ENCODE data around the gene ANK3. TPM values are rescaled to one million over a fixed set of nuclear protein-coding genes. Genes with fewer than 3 reads are reported as not detected.

Gene ANK3
- total RNA-seq, 1 experiment from 2014 or later = 6.7 TPM

DNA sequence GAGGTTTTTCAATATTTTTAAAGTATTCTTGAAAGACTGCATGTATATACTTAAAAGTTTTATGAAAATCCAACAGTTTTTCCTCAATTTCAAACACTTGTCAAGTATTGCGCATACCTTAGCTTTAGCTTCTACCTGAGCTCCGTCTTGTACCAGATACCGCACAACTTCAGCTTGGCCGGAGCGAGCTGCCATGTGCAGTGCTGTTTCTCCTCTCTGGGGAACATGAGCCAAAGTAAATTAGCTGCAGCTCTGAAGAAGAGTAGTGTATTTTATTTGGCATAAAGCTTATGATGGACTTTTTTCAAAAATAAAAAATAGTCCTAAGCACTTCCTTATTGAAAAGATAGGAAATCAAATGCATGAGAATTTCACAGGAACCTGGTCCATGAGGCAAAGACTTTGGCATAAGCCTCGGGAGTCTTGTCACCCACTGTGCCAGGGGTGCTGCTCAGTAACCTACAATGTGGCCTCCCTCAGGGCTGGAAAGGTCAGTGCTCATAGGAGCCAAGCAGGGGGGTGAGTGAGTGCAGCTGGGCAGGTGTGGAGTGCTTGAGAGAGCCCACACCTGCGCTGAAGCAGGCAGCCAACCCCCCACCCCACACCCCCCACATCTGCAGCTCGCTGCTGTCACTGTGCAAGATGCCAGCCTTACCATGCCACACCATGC, 189.5 kb downstream of the ANK3 start:
- BruUV-seq (replicated peaks) = no TSS peak
- H3K4me3 Mint-ChIP-seq (ENCODE audit: unreplicated experiment) = no peak overlapping the region
- POLR2A ChIA-PET = no interaction called here
- H3K27ac Mint-ChIP-seq (ENCODE audit: low read depth, unreplicated experiment) = no peak overlapping the region
- no peak for DNase-seq (ENCODE audit: unreplicated experiment)
- H3K27me3 Mint-ChIP-seq (ENCODE audit: insufficient read depth, unreplicated experiment) = no peaks in the 10 kb centered on the region
- CTCF ChIA-PET = interaction anchor here (0.6 to 1.6 kb wide), 5 partner anchors 8 to 242 kb away, joined by 3 to 8 read pairs (median 6); no protein-coding TSS in a partner anchor
- H3K9me3 Mint-ChIP-seq (ENCODE audit: unreplicated experiment) = no peaks in the 10 kb centered on the region
- intact Hi-C loops (cut with micrococcal nuclease) = no loop called here
- H3K4me1 Mint-ChIP-seq (ENCODE audit: insufficient read depth, unreplicated experiment) = no peaks in the 10 kb centered on the region
- TF ChIP-seq, protein P1, sequence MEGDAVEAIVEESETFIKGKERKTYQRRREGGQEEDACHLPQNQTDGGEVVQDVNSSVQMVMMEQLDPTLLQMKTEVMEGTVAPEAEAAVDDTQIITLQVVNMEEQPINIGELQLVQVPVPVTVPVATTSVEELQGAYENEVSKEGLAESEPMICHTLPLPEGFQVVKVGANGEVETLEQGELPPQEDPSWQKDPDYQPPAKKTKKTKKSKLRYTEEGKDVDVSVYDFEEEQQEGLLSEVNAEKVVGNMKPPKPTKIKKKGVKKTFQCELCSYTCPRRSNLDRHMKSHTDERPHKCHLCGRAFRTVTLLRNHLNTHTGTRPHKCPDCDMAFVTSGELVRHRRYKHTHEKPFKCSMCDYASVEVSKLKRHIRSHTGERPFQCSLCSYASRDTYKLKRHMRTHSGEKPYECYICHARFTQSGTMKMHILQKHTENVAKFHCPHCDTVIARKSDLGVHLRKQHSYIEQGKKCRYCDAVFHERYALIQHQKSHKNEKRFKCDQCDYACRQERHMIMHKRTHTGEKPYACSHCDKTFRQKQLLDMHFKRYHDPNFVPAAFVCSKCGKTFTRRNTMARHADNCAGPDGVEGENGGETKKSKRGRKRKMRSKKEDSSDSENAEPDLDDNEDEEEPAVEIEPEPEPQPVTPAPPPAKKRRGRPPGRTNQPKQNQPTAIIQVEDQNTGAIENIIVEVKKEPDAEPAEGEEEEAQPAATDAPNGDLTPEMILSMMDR (IDR thresholded peaks at IDR 0.05; ENCODE audit: unreplicated experiment) = no peak
- H3K36me3 Mint-ChIP-seq (ENCODE audit: insufficient read depth, unreplicated experiment) = no peaks in the 10 kb centered on the region

DNA sequence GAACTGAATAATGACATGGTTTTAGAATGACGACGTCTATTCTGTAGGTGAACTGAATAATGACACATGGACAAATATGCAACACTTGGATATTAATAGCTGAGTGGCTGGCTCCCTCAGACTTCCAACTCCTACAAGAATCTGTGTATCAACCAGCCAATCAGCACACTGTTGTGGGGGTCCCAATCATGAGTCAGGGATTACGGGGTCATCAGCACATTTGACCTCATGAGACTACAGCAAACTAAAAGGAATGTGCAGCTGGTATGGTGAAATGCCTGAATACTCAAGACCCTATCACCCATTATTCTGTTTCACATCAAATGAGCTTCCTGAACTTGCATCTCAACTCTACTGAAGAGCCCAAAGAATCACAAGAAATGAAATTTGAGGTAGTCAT, 192.5 kb downstream of the ANK3 start:
- Mint-ChIP-seq H3K36me3 (ENCODE audit: insufficient read depth, unreplicated experiment) (no peaks in the 10 kb centered on the region), H3K27me3 (ENCODE audit: insufficient read depth, unreplicated experiment) (no peaks in the 10 kb centered on the region)

DNA sequence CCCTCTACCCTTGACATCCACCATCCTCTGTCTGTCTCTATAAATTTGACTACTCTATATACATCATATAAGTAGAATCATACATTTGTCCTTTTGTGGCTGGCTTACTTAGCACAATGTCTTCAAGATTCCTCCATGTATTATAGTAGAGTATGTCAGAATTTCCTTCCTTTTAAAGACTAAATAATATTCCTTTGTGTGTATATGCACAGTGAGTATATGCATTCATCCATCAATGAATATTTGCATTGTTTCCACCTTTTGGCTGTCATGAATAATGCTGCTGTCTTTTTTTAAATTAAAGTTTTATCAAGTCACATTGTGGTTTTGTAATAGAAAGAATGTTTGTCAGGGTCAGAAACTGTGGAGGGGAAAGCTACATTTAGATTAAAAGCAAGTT, 195.3 kb downstream of the ANK3 start:
- TF ChIP-seq, protein P1 (IDR thresholded peaks at IDR 0.05; ENCODE audit: unreplicated experiment) = no peak
- Mint-ChIP-seq H3K36me3 (ENCODE audit: insufficient read depth, unreplicated experiment) (no peaks in the 10 kb centered on the region), H3K27ac (ENCODE audit: low read depth, unreplicated experiment) (peak overlapping the region; percentile 43), H3K27me3 (ENCODE audit: insufficient read depth, unreplicated experiment) (no peaks in the 10 kb centered on the region), H3K9me3 (ENCODE audit: unreplicated experiment) (peaks cover 8% of the 10 kb centered on the region), H3K4me1 (ENCODE audit: insufficient read depth, unreplicated experiment) (no peaks in the 10 kb centered on the region), H3K4me3 (ENCODE audit: unreplicated experiment) (no peak overlapping the region)
- CTCF ChIA-PET = interaction anchor here (1.0 kb wide), 1 partner anchor 21 kb away, joined by 3 read pairs; no protein-coding TSS in a partner anchor
- POLR2A ChIA-PET = no interaction called here
- intact Hi-C loops (cut with micrococcal nuclease) = no loop called here
- no TSS peak for BruUV-seq (replicated peaks)
- no peak for DNase-seq (ENCODE audit: unreplicated experiment)

More for the DNA sequence above, 192.5 kb downstream of the ANK3 start:
- no peak for DNase-seq (ENCODE audit: unreplicated experiment)
- intact Hi-C loops (cut with micrococcal nuclease) = no loop called here
- no TSS peak for BruUV-seq (replicated peaks)
- ChIA-PET CTCF (interaction anchor here (0.7 to 3.8 kb wide), 7 partner anchors 10 to 1891 kb away, joined by 3 to 16 read pairs (median 5); no protein-coding TSS in a partner anchor), POLR2A (no interaction called here)
- Mint-ChIP-seq H3K9me3 (ENCODE audit: unreplicated experiment) (no peaks in the 10 kb centered on the region), H3K27ac (ENCODE audit: low read depth, unreplicated experiment) (no peak overlapping the region), H3K4me1 (ENCODE audit: insufficient read depth, unreplicated experiment) (no peaks in the 10 kb centered on the region), H3K4me3 (ENCODE audit: unreplicated experiment) (no peak overlapping the region)
- TF ChIP-seq, protein P1 (IDR thresholded peaks at IDR 0.05; ENCODE audit: unreplicated experiment) = no peak

DNA sequence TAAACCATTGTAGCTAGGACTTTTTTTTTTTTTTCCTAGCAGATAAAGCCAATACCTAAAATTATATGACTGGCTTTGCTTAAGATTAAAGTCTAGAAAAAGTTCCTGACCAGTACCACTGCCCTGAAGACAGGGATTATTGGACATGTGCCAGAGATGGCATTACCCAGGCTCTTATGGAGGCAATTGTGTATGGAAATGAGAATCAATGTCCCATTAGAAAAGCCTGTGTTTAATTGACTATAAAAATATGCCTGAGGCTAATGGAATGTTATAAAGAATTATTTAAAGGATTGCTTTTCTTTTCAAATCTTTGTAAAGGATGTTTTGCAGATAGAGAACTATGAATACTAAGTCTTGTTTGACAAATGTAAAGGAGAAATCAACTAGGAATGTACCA, 196.7 kb downstream of the ANK3 start:
- ChIA-PET POLR2A (no interaction called here), CTCF (interaction anchor here (1.3 to 2.1 kb wide), 3 partner anchors 23 to 92 kb away, joined by 4 to 10 read pairs (median 5); no protein-coding TSS in a partner anchor)
- no peak overlapping the region for H3K4me3 Mint-ChIP-seq (ENCODE audit: unreplicated experiment)
- intact Hi-C loops (cut with micrococcal nuclease) = no loop called here
- no peak for DNase-seq (ENCODE audit: unreplicated experiment)
- peaks cover 8% of the 10 kb centered on the region for H3K9me3 Mint-ChIP-seq (ENCODE audit: unreplicated experiment)
- no peak overlapping the region for H3K27ac Mint-ChIP-seq (ENCODE audit: low read depth, unreplicated experiment)
- H3K4me1 Mint-ChIP-seq (ENCODE audit: insufficient read depth, unreplicated experiment) = no peaks in the 10 kb centered on the region
- BruUV-seq (replicated peaks) = no TSS peak
- TF ChIP-seq, protein P1 (IDR thresholded peaks at IDR 0.05; ENCODE audit: unreplicated experiment) = no peak
- no peaks in the 10 kb centered on the region for H3K27me3 Mint-ChIP-seq (ENCODE audit: insufficient read depth, unreplicated experiment)
- H3K36me3 Mint-ChIP-seq (ENCODE audit: insufficient read depth, unreplicated experiment) = no peaks in the 10 kb centered on the region

Measured in MCF 10A (cell line).